RWPE1 (cell line): ENCODE data around the gene SERINC5.

Experiments
- CTCF ChIA-PET: fragments of 350-600 bp; sonication (Branson Sonifier 250); formaldehyde crosslinking; extraction: SDS; loops from one replicate; lab custom pipeline; 2021; lab: Yijun Ruan, JAX
- POLR2A ChIA-PET: fragments of 400-600 bp; formaldehyde crosslinking; extraction: SDS; loops from one replicate; lab custom pipeline; 2020; ENCODE audit warnings: antibody characterized with exemption; ENCODE audit not compliant: low non-redundant PET; lab: Yijun Ruan, JAX
- DNase-seq: peaks from one replicate; pipeline ENCODE4 v3.0.0; 2012; ENCODE audit warnings: low spot score
- H3K27ac ChIP-seq: fragments of 450-650 bp; 2 replicates; pipeline ENCODE4 v1.5.1; 2017
- TF ChIP-seq, protein P1 (sequence below): fragments of 450-650 bp; conservative IDR thresholded peaks from 2 replicates; pipeline ENCODE4 v1.5.1; 2017; ENCODE audit warnings: low read depth, mild to moderate bottlenecking

The SERINC5 gene

DNA sequence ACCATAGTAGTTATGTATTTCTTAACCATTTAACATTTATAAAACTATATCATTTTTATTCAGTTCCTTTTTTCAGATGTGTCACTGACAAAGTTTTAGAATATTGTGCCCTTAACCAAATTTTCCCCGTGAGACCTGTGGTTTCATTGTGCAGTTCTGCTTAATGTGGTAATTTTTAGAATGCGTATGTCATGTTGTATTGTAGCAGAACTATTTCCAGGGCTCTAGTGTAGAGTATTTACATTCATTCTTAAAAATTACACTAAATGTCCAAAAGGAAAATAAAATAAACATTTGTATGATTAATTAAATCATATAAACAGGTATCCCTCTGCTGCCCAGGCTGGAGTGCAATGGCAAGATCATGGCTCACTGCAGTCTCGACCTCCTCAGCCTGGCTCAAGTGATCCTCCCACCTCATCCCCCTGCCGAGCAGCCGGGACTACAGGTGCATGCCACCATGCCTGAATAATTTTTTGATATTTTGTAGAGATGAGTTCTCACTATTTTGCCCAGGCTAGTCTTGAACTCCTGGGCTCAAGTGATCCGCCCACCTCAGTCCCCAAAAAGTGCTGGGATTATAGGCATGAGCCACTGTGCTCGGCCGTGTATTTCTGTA is 15.4 kb downstream of the SERINC5 start:
- DNase-seq, result no peak
- CTCF ChIA-PET, result no interaction called here
- POLR2A ChIA-PET, result no interaction called here
- TF ChIP-seq, protein P1, sequence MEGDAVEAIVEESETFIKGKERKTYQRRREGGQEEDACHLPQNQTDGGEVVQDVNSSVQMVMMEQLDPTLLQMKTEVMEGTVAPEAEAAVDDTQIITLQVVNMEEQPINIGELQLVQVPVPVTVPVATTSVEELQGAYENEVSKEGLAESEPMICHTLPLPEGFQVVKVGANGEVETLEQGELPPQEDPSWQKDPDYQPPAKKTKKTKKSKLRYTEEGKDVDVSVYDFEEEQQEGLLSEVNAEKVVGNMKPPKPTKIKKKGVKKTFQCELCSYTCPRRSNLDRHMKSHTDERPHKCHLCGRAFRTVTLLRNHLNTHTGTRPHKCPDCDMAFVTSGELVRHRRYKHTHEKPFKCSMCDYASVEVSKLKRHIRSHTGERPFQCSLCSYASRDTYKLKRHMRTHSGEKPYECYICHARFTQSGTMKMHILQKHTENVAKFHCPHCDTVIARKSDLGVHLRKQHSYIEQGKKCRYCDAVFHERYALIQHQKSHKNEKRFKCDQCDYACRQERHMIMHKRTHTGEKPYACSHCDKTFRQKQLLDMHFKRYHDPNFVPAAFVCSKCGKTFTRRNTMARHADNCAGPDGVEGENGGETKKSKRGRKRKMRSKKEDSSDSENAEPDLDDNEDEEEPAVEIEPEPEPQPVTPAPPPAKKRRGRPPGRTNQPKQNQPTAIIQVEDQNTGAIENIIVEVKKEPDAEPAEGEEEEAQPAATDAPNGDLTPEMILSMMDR, result no peak
- no peak overlapping the region for H3K27ac ChIP-seq

DNA sequence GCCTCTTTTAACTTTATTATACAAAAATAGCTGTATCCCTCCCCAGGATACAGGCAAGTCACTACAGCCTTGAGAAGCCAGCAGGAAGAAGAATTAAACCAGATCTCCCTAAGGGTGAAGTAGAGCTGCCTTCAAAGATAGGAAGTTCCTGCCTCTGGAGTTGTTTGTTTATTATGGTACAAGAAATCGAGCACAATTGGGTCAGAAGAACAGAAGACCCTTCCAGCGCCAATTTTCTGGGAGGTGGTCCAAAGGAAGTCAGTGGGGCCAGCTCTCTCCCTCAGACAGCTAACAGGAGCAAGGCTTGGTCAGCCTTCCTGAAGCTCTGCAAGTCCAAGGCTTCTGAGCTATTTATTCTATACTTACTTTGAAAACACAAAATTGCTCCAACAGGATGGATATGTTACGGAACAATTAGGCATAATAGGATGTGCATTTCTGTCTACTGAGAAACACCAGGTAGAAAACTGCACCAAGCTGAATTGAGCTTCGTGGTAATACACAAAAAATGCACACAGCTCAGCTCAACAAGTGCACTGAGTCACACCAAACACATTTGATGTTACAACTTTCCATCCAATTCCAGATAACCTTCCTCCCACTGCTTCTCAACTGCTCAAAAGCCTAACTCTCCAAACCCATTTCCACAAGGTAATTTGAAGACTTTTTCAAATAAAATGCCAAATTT is 16.0 kb downstream of the SERINC5 start:
- TF ChIP-seq, protein P1, result no peak
- CTCF ChIA-PET, result no interaction called here
- POLR2A ChIA-PET, result no interaction called here
- H3K27ac ChIP-seq, result no peak overlapping the region
- no peak for DNase-seq

DNA sequence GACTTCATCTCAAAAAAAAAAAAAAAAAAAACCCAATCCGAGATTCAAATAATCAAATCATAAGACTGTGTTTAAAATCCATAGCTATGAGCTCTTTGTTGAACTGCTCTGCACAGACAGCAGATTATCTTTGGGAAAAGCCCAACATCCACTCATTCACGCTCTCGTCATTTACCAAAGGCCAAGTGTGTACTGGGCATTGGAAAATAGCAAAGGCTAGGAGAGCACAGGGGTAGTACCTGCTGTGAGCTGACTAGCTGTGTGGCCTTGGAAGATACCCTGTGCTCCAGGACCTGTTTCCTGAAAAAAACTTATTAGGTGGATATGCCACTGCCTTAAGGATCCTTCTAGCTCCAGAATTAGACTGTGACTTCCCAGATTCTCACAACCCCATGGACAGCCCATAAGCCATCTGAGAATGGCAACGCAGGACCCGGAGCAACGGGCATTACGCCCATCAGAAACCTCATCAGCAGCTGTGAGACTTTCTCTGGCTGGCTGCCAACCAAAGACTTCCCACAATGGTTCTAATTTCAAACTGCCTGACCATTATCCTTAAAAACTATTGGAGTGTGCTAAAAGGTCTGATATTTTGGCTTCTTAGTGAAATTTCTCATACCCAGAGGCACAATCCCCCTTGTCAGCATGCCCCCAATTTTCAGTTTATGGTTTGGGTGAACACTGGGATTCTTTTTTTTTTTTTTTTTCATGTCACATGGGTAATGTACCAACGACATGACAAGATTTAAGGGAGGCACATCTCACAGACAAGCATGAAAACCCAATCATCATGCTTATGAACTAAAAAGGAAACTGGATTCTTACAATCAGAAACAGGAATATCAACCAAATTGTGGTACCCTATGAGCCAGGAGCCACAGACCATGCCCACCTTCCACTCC is 16.8 kb downstream of the SERINC5 start:
- H3K27ac ChIP-seq, result no peak overlapping the region
- DNase-seq, result no peak
- CTCF ChIA-PET, result no interaction called here
- POLR2A ChIA-PET, result no interaction called here
- TF ChIP-seq, protein P1, result no peak

DNA sequence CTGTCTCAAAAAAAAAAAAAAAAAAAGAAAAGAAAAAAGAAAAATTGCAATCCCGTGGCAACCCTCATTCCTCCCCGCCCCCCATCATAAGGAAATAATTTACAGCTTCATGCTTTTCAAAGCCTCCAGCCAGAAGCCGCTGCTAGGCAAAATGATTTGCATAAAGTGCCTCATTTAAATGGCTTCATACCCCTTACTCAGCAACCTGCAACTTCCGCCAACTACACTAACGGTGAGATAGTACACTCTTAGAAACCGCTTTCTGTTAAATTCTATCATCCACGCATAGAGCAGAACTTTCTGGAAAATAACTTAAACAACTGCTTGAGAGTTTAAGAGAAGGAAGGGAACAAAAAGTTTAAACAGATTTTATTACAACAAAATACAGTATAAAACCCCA is 17.8 kb downstream of the SERINC5 start:
- H3K27ac ChIP-seq, result no peak overlapping the region
- no peak for DNase-seq
- ChIA-PET POLR2A (no interaction called here), CTCF (no interaction called here)
- TF ChIP-seq, protein P1, result no peak

DNA sequence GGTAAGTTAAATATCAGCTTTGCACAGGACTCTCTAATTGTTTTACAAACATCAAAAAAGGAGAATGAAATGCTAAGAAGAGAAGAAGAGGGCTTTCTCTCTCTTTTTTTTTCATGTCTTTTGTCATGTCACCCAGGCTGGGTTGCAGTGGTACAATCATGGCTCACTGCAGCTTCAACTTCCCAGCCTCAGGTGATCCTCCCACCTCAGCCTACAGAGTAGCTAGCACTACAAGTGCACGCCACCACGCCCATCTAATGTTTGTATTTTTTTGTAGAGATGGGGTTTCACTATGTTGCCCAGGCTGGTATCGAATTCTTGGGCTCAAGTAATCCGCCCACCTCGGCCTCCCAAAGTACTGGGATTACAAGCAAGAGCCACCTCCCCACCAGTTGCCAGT is 18.6 kb downstream of the SERINC5 start:
- ChIA-PET CTCF (no interaction called here), POLR2A (no interaction called here)
- DNase-seq, result no peak
- TF ChIP-seq, protein P1, result no peak
- no peak overlapping the region for H3K27ac ChIP-seq
